A549 (cell line): ENCODE results near the gene PCNT.

Source experiments
- POLR2A ChIP-seq: IDR thresholded peaks from 2 replicates; pipeline ENCODE4 v1.6.1; 2012; ENCODE audit warnings: mild to moderate bottlenecking, low read length
- RCOR1 ChIP-seq: fragments of 150-350 bp; IDR thresholded peaks from 2 replicates; pipeline ENCODE4 v1.6.1; 2014; ENCODE audit warnings: antibody characterized with exemption, low read length, low read depth
- TF ChIP-seq, protein P1 (sequence below): fragments of >200 bp; sonication (Bioruptor Twin); formaldehyde crosslinking; IDR thresholded peaks from 3 replicates; pipeline ENCODE4 v1.5.1; 2016

DNA sequence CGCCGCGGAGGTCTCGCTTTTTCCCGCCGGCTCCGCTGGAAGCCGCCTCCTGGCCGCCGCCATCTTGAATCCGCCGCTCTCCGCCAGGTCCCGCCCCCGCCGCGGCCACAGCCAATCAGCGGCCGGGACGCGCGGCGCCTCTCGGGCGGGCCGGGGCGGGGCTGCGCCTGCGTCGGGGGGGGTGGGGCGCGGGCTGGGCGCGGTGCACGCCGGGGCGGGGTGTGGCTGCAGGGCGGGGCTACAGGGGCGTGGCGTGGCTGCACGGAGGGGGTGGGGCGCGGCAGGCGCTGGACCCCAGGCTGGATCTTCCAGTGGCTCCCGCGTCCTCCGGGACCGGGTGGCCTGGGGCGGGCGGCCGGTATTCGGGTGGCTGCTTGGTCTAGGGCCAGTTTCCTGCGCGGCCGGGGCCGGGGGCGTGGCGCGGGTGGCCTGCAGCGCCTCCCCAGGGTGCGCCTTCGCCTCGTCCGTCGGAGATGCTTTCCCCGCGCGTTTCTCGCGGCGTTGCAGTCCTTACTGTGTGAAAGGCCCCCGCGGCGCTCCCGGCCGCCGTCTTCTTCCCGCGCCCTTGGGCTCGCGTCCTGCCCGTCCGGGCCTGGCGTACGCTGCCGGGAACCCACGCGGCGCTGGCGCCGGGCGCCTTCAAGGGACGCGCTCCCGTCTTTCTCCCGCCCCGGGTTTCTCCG, 575 bp downstream of the PCNT start:
- TF ChIP-seq, protein P1, sequence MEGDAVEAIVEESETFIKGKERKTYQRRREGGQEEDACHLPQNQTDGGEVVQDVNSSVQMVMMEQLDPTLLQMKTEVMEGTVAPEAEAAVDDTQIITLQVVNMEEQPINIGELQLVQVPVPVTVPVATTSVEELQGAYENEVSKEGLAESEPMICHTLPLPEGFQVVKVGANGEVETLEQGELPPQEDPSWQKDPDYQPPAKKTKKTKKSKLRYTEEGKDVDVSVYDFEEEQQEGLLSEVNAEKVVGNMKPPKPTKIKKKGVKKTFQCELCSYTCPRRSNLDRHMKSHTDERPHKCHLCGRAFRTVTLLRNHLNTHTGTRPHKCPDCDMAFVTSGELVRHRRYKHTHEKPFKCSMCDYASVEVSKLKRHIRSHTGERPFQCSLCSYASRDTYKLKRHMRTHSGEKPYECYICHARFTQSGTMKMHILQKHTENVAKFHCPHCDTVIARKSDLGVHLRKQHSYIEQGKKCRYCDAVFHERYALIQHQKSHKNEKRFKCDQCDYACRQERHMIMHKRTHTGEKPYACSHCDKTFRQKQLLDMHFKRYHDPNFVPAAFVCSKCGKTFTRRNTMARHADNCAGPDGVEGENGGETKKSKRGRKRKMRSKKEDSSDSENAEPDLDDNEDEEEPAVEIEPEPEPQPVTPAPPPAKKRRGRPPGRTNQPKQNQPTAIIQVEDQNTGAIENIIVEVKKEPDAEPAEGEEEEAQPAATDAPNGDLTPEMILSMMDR: no peak; the same call in 2 of the 3 replicates
- TF ChIP-seq POLR2A (peak; percentile 62), RCOR1 (no peak)
